GM23248 (cell line): ENCODE results near the gene SLC6A9.

Source experiments
- EZH2 ChIP-seq: fragments of 200-600 bp; sonication (generic); IDR thresholded peaks from 2 replicates; pipeline ENCODE4 v1.6.1; 2018; ENCODE audit warnings: antibody characterized with exemption, mild to moderate bottlenecking; ENCODE audit not compliant: insufficient read depth, poor library complexity, severe bottlenecking
- EZH2phosphoT487 ChIP-seq: fragments of 200-600 bp; sonication (generic); IDR thresholded peaks from 2 replicates; pipeline ENCODE4 v1.6.1; 2018; ENCODE audit warnings: antibody characterized with exemption, moderate library complexity, mild to moderate bottlenecking, low read depth; ENCODE audit not compliant: insufficient read depth

DNA sequence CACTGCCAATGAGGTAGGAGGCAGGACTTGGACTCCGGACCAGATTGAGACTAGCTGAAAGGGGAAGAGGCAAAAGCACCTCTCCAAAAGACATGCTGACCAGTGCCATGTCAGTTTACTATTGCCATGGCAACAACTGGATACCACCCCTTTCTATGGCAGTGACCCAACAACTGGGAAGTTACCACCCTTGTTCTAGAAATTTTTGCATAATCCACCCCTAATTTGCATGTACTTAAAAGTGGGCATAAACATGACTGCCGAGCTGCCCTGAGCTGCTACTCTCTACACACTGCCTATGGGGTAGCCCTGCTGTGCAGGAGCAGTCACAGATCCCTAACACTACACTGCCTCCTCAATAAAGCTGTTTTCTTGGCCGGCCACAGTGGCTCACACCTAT lies 19.0 kb upstream of the SLC6A9 start:
- TF ChIP-seq EZH2 (no peak), EZH2phosphoT487 (no peak)
